Measurements from ENCODE around the gene FAM89A.

GRCh38 chr1:230992100-230992774 lies 47.8 kb downstream of the FAM89A start:
- TF ChIP-seq EZH2 (IDR thresholded peaks at IDR 0.05; ENCODE audit: low read length) = no peak
- TF ChIP-seq CTCF (optimal IDR thresholded peaks at IDR 0.05 in 1 of 3, IDR thresholded peaks at IDR 0.05 in 1 of 3, conservative IDR thresholded peaks at IDR 0.05 in 1 of 3; ENCODE audit: extremely low read depth in 1 of 3, insufficient read depth in 2 of 3, low read length in 3 of 3) = no peak

Data from keratinocyte (primary cell).